ENCODE results near the gene SERTAD4.
"Not testable (repeated sequence)": the region's sequence is repeated elsewhere in the genome, so short reads cannot be mapped to it uniquely, and the experiment has no call there.

The SERTAD4 gene

GRCh38 chr1:210257698-210258529, 25.3 kb downstream of the SERTAD4 start:
- in situ Hi-C loops (cut with MboI; ENCODE audit: low sequenced_read_pairs), result no loop called here

DNA sequence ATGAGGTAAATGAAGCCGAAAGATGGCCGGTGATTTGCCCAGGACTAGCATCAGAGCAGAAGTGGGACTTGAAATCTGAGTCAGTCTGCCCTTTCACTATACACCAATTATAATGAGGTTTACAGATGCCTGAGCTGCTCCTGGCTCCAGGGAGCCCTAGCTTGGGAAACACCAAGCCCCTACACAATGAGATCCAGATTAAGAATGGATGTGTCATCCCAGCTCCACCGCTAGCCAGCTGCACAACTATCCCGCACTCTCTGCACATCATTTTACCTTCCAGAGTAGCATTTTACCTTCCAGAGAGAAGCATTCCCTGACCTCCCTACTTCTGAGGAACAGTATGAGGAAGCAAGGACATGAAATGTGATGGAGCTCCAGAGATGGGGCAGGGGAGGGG, 27.0 kb downstream of the SERTAD4 start:
- in situ Hi-C loops (cut with MboI; ENCODE audit: low sequenced_read_pairs), result no loop called here

- in situ Hi-C loops (cut with MboI; ENCODE audit: low sequenced_read_pairs), result no loop called here
Observed at GRCh38 chr1:210260096-210260495, 27.5 kb downstream of the SERTAD4 start.

- in situ Hi-C loops (cut with MboI; ENCODE audit: low sequenced_read_pairs), result no loop called here
Observed at GRCh38 chr1:210262167-210262896, 29.7 kb downstream of the SERTAD4 start.

DNA sequence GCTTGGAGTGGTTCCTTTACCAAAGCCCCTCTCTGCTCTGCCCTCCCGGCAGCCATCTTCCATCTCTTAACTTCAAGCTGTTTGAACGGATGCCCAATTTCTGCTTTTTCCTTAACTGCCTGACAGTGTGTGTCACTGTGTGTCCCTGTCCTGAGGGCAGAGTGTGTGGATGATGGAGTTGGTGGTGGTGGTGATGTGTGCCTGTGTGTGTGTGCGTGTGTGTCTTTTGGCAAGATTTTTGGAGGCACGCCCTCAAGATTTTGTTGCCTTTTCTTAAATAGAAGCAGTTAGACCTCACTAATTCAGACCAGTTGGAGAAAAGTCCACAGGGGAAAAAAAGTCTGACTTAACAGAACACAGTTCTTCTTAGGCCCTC, 30.3 kb downstream of the SERTAD4 start:
- in situ Hi-C loops (cut with MboI; ENCODE audit: low sequenced_read_pairs), result no loop called here

GRCh38 chr1:210263963-210264362, 31.4 kb downstream of the SERTAD4 start:
- in situ Hi-C loops (cut with MboI; ENCODE audit: low sequenced_read_pairs), result no loop called here

GRCh38 chr1:210264496-210265380, 32.1 kb downstream of the SERTAD4 start:
- in situ Hi-C loops (cut with MboI; ENCODE audit: low sequenced_read_pairs), result no loop called here

DNA sequence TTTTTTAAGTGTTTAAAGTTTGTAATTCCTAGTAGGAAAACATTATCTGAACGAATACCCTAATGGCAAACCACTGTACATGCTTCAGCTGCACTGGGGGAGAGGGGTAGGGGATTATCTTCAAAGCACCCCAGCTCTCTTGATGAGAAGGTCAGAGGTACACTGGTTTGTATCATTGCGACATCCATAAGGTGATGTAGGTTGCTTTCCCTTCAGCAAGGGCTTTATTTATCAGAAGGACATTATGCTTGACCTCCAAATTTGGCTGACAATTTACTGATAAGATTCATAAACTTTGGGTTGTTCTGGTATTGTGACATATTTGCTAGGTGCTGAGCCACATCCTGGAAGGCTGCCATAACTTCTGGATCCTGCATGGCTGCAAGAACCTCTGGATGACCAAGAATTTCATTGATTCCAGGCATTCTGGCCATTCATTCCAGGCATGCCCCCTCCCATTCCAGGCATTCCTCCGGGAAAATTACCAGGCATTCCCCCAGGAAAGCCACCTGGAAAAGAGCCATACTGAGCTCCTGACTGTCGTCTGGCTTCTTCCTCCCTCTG, 32.9 kb downstream of the SERTAD4 start:
- in situ Hi-C loops (cut with MboI; ENCODE audit: low sequenced_read_pairs), result not testable (repeated sequence)

- in situ Hi-C loops (cut with MboI; ENCODE audit: low sequenced_read_pairs), result no loop called here
Observed at GRCh38 chr1:210269981-210270380, 37.4 kb downstream of the SERTAD4 start.

GRCh38 chr1:210272666-210273065, 40.1 kb downstream of the SERTAD4 start:
- in situ Hi-C loops (cut with MboI; ENCODE audit: low sequenced_read_pairs), result no loop called here

DNA sequence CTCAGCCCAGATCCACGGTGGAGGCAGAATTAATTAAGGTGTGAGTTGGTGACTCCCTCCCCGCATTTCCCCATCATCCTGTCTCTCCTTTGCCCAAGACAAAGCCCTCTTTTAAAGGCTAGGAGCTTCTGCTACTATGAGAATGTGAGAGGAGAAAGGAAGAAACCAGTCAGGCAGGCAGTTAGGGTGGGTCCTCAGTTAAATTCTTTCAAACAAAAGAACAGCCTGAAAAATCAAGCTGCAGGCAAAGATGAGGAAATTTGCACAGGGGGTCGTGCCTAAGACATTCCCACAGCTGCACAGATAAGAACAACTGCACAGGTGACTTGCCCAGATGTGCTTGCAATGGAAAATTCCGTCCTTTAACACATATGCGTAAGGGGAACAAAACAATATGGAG, 47.6 kb downstream of the SERTAD4 start:
- in situ Hi-C loops (cut with MboI; ENCODE audit: low sequenced_read_pairs), result no loop called here

DNA sequence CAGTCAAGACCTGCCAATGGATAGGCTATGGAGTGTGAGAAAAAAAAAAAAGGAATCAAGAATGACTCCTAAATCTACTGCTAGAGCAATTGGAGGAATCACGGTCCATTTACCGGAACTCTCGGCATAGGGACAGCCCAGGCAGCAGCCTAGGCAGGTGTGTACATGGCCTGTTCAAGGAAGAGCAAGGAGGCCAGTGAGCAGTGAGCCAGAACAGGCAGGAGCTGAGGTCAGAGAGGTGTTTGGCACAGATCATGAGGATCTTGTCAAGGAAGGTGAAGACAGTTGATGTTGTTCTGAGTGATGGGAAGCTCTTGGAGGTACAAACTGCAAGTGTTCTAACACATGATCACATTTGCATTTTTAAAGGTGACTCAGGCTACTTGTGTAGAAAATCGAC, 55.5 kb downstream of the SERTAD4 start:
- in situ Hi-C loops (cut with MboI; ENCODE audit: low sequenced_read_pairs), result no loop called here

DNA sequence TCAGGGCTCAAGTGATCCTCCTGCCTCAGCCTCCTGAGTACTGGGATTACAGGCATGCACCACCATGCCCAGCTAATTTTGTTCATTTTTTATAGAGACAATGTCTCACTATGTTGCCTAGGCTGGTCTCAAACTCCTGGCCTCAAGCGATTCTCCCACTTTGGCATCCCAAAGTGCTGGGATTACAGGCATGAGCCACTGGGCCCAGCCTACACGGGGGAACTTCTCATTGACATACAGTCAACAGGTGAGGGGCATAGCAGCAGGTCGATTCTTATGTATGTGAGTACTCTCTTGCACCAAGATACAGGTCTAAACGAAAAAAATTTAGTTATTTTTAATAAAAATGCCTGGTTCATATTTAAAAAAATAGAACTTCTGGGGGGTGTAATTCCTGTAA, 56.7 kb downstream of the SERTAD4 start:
- in situ Hi-C loops (cut with MboI; ENCODE audit: low sequenced_read_pairs), result no loop called here

DNA sequence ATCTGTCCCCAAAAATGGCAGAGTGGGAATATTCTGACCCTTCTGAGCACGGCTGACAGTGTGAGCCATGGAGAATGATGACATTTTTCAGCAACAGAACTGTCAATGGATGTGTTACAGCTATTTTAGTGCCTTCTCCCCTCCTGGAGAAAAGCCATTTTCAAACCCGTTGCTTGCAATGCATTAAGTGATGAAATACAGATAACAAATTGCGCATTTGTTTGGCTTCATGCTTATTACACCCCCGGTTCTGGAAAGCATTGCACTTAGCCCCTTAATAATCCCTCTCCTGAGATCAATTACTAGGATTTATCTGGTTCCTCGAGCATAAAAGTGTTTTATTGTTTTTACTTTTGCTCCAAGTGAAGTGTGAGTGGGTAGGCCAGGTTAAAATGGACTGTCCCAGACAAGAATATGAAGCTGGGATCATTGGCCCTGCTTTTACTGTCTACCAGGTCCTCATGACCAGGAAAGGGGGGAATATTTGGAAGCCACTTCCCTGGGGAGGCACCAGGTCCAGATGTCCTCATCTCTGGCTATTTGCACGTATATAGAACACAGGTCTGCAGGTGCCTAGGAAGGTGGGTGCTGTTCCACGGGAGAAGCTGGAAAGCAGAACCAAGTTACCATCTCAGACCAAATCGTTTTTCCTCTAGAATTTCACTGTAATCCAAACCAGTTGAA, 58.6 kb downstream of the SERTAD4 start:
- in situ Hi-C loops (cut with MboI; ENCODE audit: low sequenced_read_pairs), result no loop called here

- in situ Hi-C loops (cut with MboI; ENCODE audit: low sequenced_read_pairs), result no loop called here
Observed at GRCh38 chr1:210291786-210292230, 59.2 kb downstream of the SERTAD4 start.

DNA sequence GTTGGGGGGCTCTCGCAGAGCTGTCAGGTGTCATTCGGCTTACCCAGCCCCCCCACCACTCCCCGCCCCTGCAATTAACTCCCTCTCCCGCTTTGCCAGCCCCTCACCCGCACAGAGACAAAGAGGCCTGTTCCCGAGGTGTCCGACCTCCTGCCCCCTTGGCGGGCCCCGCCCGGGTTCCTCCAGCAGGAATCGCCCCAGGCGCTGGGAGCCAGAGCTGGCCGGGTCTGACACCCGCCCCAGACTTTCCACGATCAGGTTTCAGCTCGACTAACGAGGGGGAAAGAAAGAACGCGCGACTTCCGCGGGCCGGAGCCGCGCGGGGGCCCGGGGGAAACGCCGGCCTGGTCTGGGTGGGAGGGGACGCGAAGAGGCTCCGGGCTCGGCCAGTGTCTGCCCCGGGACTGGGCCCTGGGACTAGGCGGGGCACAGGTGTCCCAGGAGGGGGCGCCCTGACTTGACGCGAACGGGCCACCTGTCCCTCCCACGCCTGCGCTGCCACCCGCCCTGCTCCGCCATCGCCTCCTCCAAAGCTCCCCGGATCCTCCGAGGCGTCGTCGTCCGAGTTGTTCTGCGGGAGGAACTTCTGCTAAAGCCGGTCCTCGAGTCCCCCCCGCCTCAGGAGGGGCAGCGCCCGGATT, 59.8 kb downstream of the SERTAD4 start:
- in situ Hi-C loops (cut with MboI; ENCODE audit: low sequenced_read_pairs), result no loop called here

GRCh38 chr1:210293171-210293607, 60.6 kb downstream of the SERTAD4 start:
- in situ Hi-C loops (cut with MboI; ENCODE audit: low sequenced_read_pairs), result no loop called here

GRCh38 chr1:210294999-210295745, 62.6 kb downstream of the SERTAD4 start:
- in situ Hi-C loops (cut with MboI; ENCODE audit: low sequenced_read_pairs), result no loop called here
